K562 (cell line): Measurements from ENCODE around the gene SKIC3. TPM values are rescaled to one million over a fixed set of nuclear protein-coding genes. Genes with fewer than 3 reads are reported as not detected.

ENCODE experiments used
- CBFA2T2 ChIP-seq: fragments of 450-650 bp; conservative IDR thresholded peaks from 2 replicates; pipeline ENCODE4 v1.6.1; 2017; ENCODE audit warnings: mild to moderate bottlenecking
- CBFA2T3 ChIP-seq: fragments of 450-650 bp; IDR thresholded peaks from 2 replicates; pipeline ENCODE4 v1.6.1; 2017
- DMBX1 ChIP-seq: fragments of 250-450 bp; sonication (Bioruptor Pico); IDR thresholded peaks from 2 replicates; pipeline ENCODE4 v1.8.0; 2022; ENCODE audit warnings: inconsistent platforms, mild to moderate bottlenecking, moderate library complexity, borderline replicate concordance
- DPF2 ChIP-seq: fragments of 450-650 bp; IDR thresholded peaks from 2 replicates; pipeline ENCODE4 v1.6.1; 2016
- FOXA3 ChIP-seq, 2 experiments: fragments of 450-650 bp in 1 of 2; sonication (generic) in 1 of 2; formaldehyde crosslinking; IDR thresholded peaks in 1 of 2; conservative IDR thresholded peaks in 1 of 2; 2 replicates each; pipeline versions ENCODE4 v1.4.0 to v1.8.0; 2020 to 2022; ENCODE audit warnings: mild to moderate bottlenecking in 2 of 2, missing genetic modification reagents in 1 of 2
- JUNB ChIP-seq: fragments of 450-650 bp; formaldehyde crosslinking; conservative IDR thresholded peaks from 2 replicates; pipeline ENCODE4 v1.4.0; 2020; ENCODE audit warnings: mild to moderate bottlenecking
- KDM1A ChIP-seq, 2 experiments: fragments of 450-650 bp; IDR thresholded peaks; 2 replicates each; pipeline ENCODE4 v1.6.1; 2016; ENCODE audit warnings: mild to moderate bottlenecking in 2 of 2
- MAFG ChIP-seq: fragments of 450-650 bp; conservative IDR thresholded peaks from 2 replicates; pipeline ENCODE4 v1.6.1; 2016; ENCODE audit warnings: missing genetic modification characterization, missing compliant biosample characterization
- MEIS2 ChIP-seq: fragments of 450-650 bp; IDR thresholded peaks from 2 replicates; pipeline ENCODE4 v1.6.1; 2014; ENCODE audit warnings: mild to moderate bottlenecking; ENCODE audit not compliant: partially characterized antibody
- MYC ChIP-seq, 2 experiments: fragments of 250-450 bp in 1 of 2; sonication (Bioruptor Pico) in 1 of 2; IDR thresholded peaks; 2 replicates each; pipeline versions ENCODE4 v1.5.1 to v1.6.1; 2012 to 2021; ENCODE audit warnings: low read depth in 2 of 2, borderline replicate concordance in 1 of 2, improper control_type of control experiment in 1 of 2, low read length in 1 of 2, mild to moderate bottlenecking in 1 of 2, moderate library complexity in 1 of 2
- NCOR1 ChIP-seq: fragments of 450-650 bp; IDR thresholded peaks from 2 replicates; pipeline ENCODE4 v1.6.1; 2016; ENCODE audit warnings: mild to moderate bottlenecking, moderate library complexity
- NFXL1 ChIP-seq: fragments of 450-650 bp; formaldehyde crosslinking; IDR thresholded peaks from 2 replicates; pipeline ENCODE4 v1.4.0; 2021; ENCODE audit warnings: mild to moderate bottlenecking
- RAD21 ChIP-seq, 2 experiments: fragments of 250-450 bp in 1 of 2; fragments of 450-650 bp in 1 of 2; sonication (Bioruptor Pico) in 1 of 2; formaldehyde crosslinking in 1 of 2; IDR thresholded peaks in 1 of 2; conservative IDR thresholded peaks in 1 of 2; 2 replicates each; pipeline versions ENCODE4 v1.4.0 to v1.8.0; 2020 to 2022; ENCODE audit warnings: mild to moderate bottlenecking in 2 of 2, moderate library complexity in 1 of 2
- SMAD1 ChIP-seq: fragments of 150-350 bp; IDR thresholded peaks from 2 replicates; pipeline ENCODE4 v1.6.1; 2014; ENCODE audit warnings: low read length, low read depth; ENCODE audit not compliant: partially characterized antibody
- SOX6 ChIP-seq: fragments of 450-650 bp; IDR thresholded peaks from 2 replicates; pipeline ENCODE4 v1.6.1; 2014; ENCODE audit warnings: mild to moderate bottlenecking
- TAL1 ChIP-seq: fragments of 450-650 bp; IDR thresholded peaks from 2 replicates; pipeline ENCODE4 v1.6.1; 2016; ENCODE audit warnings: mild to moderate bottlenecking
- TCF3 ChIP-seq: sonication (generic); formaldehyde crosslinking; IDR thresholded peaks from 2 replicates; pipeline ENCODE4 v1.4.0; 2020; ENCODE audit warnings: mild to moderate bottlenecking, missing genetic modification reagents
- TRIM28 ChIP-seq: fragments of 450-650 bp; IDR thresholded peaks from 2 replicates; pipeline ENCODE4 v1.6.1; 2017
- ZNF766 ChIP-seq: fragments of 200-800 bp; sonication (Bioruptor generic); conservative IDR thresholded peaks from 2 replicates; pipeline ENCODE4 v1.6.1; 2016; ENCODE audit warnings: missing genetic modification characterization, missing compliant biosample characterization
- polyA plus RNA-seq, 8 experiments: library from polyadenylated mRNA; depleted of rRNA in 4 of 8; stranded (reverse) in 5 of 8; unstranded in 3 of 8; fragments of >200 nt; fragmentation: Nextera tagmentation in 2 of 8; fragmentation: Illumina TruSeq in 1 of 8; extraction: Ambion mirVana in 2 of 8; extraction: Trizol in 1 of 8; gene quantifications; 2 replicates each; pipeline versions ENCODE4 v1.2.1 to v1.2.3, GENCODE V29; 2011 to 2014; ENCODE audit warnings: inconsistent platforms in 1 of 8, missing spikeins in 1 of 8
- total RNA-seq, 7 experiments: library from RNA; depleted of rRNA in 6 of 7; stranded (reverse); fragments of >200 nt in 6 of 7; fragmentation: Illumina TruSeq in 2 of 7; extraction: Trizol in 2 of 7; gene quantifications; 2 replicates each; pipeline versions ENCODE4 v1.2.1 to v1.2.3, GENCODE V29; 2011 to 2021; ENCODE audit warnings: low replicate concordance in 1 of 7
- TF ChIP-seq, protein P1 (sequence below), 2 experiments: IDR thresholded peaks in 1 of 2; conservative IDR thresholded peaks in 1 of 2; 2 replicates each; pipeline ENCODE4 v1.6.1; 2016; ENCODE audit warnings: low read depth in 2 of 2, mild to moderate bottlenecking in 1 of 2, missing compliant biosample characterization in 1 of 2, missing genetic modification characterization in 1 of 2, moderate library complexity in 1 of 2
- TF ChIP-seq, protein P2 (sequence below): fragments of 450-650 bp; IDR thresholded peaks from 2 replicates; pipeline ENCODE4 v1.6.1; 2016

Gene SKIC3
- total and polyA plus RNA-seq, 9 of the 15 experiments (the other 6 are each of a cell fraction or from before 2014, with no cell fraction given), result 30.7 to 72.4 (median 44.1) TPM

DNA sequence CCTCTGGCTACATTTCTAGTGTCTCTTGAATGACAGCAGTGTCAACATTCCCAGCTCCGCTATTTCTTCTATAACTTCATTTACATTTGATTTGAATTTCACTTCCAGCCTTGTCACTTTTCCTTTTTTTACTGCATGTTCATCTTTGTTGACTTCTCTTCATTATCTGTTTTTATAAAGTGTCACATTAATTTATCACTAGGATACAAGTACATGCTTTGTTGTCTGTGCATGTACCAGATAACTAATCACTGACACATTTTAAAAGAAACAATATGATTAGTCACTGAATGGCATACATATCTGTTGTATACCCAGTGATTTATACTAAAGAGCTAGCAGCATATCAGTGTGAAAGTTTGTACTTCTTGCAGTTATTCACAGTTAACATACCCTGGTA lies 29.2 kb upstream of the SKIC3 start (continued):
- TF ChIP-seq TCF3 (CRISPR knock-in tag) (peak; percentile 49), ZNF766 (no peak), NCOR1 (peak; percentile 38; the same call in 1 of the 2 replicates), DPF2 (peak; percentile 33; the same call in 1 of the 2 replicates), MYC (IDR thresholded peaks at IDR 0.05; ENCODE audit: low read depth, low read length) (no peak), MYC (CRISPR knock-in tag; IDR thresholded peaks at IDR 0.05; ENCODE audit: borderline replicate concordance, low read depth) (no peak), MAFG (peak; percentile 53), MEIS2 (peak; percentile 75), JUNB (CRISPR knock-in tag) (no peak), SOX6 (peak; percentile 62; the same call in 1 of the 2 replicates), CBFA2T2 (peak; percentile 57), CBFA2T3 (peak; percentile 76), TAL1 (peak; percentile 51), NFXL1 (no peak), DMBX1 (CRISPR knock-in tag) (no peak), FOXA3 (CRISPR knock-in tag; conservative IDR thresholded peaks at IDR 0.05 in 1 of 2, IDR thresholded peaks at IDR 0.05 in 1 of 2) (peak in 1 of 2 experiments; percentile 66; a peak in 2 of 4 replicates), TRIM28 (no peak), RAD21 (CRISPR knock-in tag; conservative IDR thresholded peaks at IDR 0.05 in 1 of 2, IDR thresholded peaks at IDR 0.05 in 1 of 2) (no peak), KDM1A (IDR thresholded peaks at IDR 0.05) (peak; percentile 53 to 69; a peak in 3 of 4 replicates), SMAD1 (no peak)
- TF ChIP-seq, protein P1, sequence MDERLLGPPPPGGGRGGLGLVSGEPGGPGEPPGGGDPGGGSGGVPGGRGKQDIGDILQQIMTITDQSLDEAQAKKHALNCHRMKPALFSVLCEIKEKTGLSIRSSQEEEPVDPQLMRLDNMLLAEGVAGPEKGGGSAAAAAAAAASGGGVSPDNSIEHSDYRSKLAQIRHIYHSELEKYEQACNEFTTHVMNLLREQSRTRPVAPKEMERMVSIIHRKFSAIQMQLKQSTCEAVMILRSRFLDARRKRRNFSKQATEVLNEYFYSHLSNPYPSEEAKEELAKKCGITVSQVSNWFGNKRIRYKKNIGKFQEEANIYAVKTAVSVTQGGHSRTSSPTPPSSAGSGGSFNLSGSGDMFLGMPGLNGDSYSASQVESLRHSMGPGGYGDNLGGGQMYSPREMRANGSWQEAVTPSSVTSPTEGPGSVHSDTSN (CRISPR knock-in tag; IDR thresholded peaks at IDR 0.05; ENCODE audit: low read depth), result no peak
- TF ChIP-seq, protein P1 (tag; conservative IDR thresholded peaks at IDR 0.05; ENCODE audit: low read depth), result peak; percentile 73
- TF ChIP-seq, protein P2, sequence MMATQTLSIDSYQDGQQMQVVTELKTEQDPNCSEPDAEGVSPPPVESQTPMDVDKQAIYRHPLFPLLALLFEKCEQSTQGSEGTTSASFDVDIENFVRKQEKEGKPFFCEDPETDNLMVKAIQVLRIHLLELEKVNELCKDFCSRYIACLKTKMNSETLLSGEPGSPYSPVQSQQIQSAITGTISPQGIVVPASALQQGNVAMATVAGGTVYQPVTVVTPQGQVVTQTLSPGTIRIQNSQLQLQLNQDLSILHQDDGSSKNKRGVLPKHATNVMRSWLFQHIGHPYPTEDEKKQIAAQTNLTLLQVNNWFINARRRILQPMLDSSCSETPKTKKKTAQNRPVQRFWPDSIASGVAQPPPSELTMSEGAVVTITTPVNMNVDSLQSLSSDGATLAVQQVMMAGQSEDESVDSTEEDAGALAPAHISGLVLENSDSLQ, result peak; percentile 48
